Left ventricle myocardium superior (tissue), 1 donor: ENCODE results near the gene CREBBP. TPM values are rescaled to one million over a fixed set of nuclear protein-coding genes. Genes with fewer than 3 reads are reported as not detected.

ENCODE experiments used
- ATAC-seq: fragments of 200-7000 bp; cut with Tn5 transposase; one replicate; pipeline ENCODE4 v1.9.1; 2020; ENCODE audit warnings: mild to moderate bottlenecking, moderate library complexity
- DNase-seq: peaks from one replicate; pipeline ENCODE4 v3.0.0-alpha.2; 2020
- intact Hi-C: fragments of 100-400 bp; cut with micrococcal nuclease; formaldehyde crosslinking; loops from one replicate; pipeline ENCODE4 v1.11.0; 2022
- total RNA-seq: library from RNA; stranded (reverse); fragmentation: NEBNext Ultra II Directional; extraction: Animal tissue kit (Norgen Biotek cat#: 25700); gene quantifications from one replicate; pipeline ENCODE4 v1.2.1, GENCODE V29; 2021
- donor health status: DM: no; HTN: yes; CAD: no; lungs with severe emphysema.

The CREBBP gene
- total RNA-seq, 1 donor from 2014 or later: 40.6 TPM

- intact Hi-C loops: no loop called here
- ATAC-seq (no peak), DNase-seq (no peak)
Observed at GRCh38 chr16:3706253-3707012, 174.1 kb downstream of the CREBBP start.

- ATAC-seq (no peak), DNase-seq (no peak)
- intact Hi-C loops: no loop called here
Observed at GRCh38 chr16:3702082-3702481, 178.4 kb downstream of the CREBBP start.

GRCh38 chr16:3701531-3701930 lies 179.0 kb downstream of the CREBBP start:
- intact Hi-C loops: no loop called here
- DNase-seq: no peak
- no peak for ATAC-seq

GRCh38 chr16:3698941-3699340 lies 181.6 kb downstream of the CREBBP start:
- intact Hi-C loops: loop anchor here (10.0 kb wide), 1 partner anchor 176 kb away; no protein-coding TSS in a partner anchor
- no peak for ATAC-seq
- no peak for DNase-seq

- peak; percentile 71 for ATAC-seq
- no peak for DNase-seq
- intact Hi-C loops: loop anchor here (10.0 kb wide), 1 partner anchor 178 kb away; no protein-coding TSS in a partner anchor
Observed at GRCh38 chr16:3696425-3697218, 183.9 kb downstream of the CREBBP start.

- ATAC-seq: peak; percentile 30
- DNase-seq: no peak
- intact Hi-C loops: loop anchor here (10.0 kb wide), 1 partner anchor 179 kb away; no protein-coding TSS in a partner anchor
Observed at GRCh38 chr16:3695610-3696369, 184.7 kb downstream of the CREBBP start.

- ATAC-seq: no peak
- DNase-seq: no peak
- intact Hi-C loops: loop anchor here (10.0 kb wide), 1 partner anchor 181 kb away; no protein-coding TSS in a partner anchor
Observed at GRCh38 chr16:3694051-3694450, 186.5 kb downstream of the CREBBP start.

GRCh38 chr16:3691761-3692160 lies 188.8 kb downstream of the CREBBP start:
- ATAC-seq: peak; percentile 36
- no peak for DNase-seq
- intact Hi-C loops: loop anchor here (10.0 kb wide), 1 partner anchor 183 kb away; no protein-coding TSS in a partner anchor

- no peak for DNase-seq
- peak; percentile 24 for ATAC-seq
- intact Hi-C loops: loop anchor here (10.0 kb wide), 1 partner anchor 184 kb away; no protein-coding TSS in a partner anchor
Observed at GRCh38 chr16:3690980-3691720, 189.4 kb downstream of the CREBBP start.

GRCh38 chr16:3690470-3690928 lies 190.0 kb downstream of the CREBBP start:
- intact Hi-C loops: loop anchor here (10.0 kb wide), 1 partner anchor 184 kb away; no protein-coding TSS in a partner anchor
- ATAC-seq: peak; percentile 95
- peak; percentile 94 for DNase-seq

- intact Hi-C loops: loop anchor here (10.0 kb wide), 1 partner anchor 185 kb away; no protein-coding TSS in a partner anchor
- no peak for DNase-seq
- no peak for ATAC-seq
Observed at GRCh38 chr16:3689731-3690130, 190.8 kb downstream of the CREBBP start.

GRCh38 chr16:3687792-3688191 lies 192.7 kb downstream of the CREBBP start:
- DNase-seq (no peak), ATAC-seq (no peak)

GRCh38 chr16:3687021-3687420 lies 193.5 kb downstream of the CREBBP start:
- ATAC-seq (no peak), DNase-seq (no peak)
- intact Hi-C loops: no loop called here

More at GRCh38 chr16:3687792-3688191, 192.7 kb downstream of the CREBBP start:
- intact Hi-C loops: no loop called here

- peak; percentile 86 for ATAC-seq
- DNase-seq: peak; percentile 68
- intact Hi-C loops: no loop called here
Observed at GRCh38 chr16:3681206-3681605, 199.3 kb downstream of the CREBBP start.

- ATAC-seq (no peak), DNase-seq (no peak)
- intact Hi-C loops: no loop called here
Observed at GRCh38 chr16:3677994-3678393, 202.5 kb downstream of the CREBBP start.

- DNase-seq: no peak
- intact Hi-C loops: no loop called here
- ATAC-seq: no peak
Observed at GRCh38 chr16:3675601-3676130, 204.8 kb downstream of the CREBBP start.
